Measurements from ENCODE around the gene NRAP. TPM values are rescaled to one million over a fixed set of nuclear protein-coding genes. Genes with fewer than 3 reads are reported as not detected.

NRAP gene
- total and polyA plus RNA-seq, 2 of the 4 experiments (the other 2 are of a cell fraction) = not detected

GRCh38 chr10:113555751-113556150 is 108.1 kb downstream of the NRAP start:
- H4K5ac ChIP-seq (ENCODE audit: low read depth, low read length) = no peak overlapping the region
- H2AK5ac ChIP-seq (ENCODE audit: low read depth, low read length) = no peak overlapping the region
- H3K14ac ChIP-seq (replicated peaks; ENCODE audit: low read depth, low read length) = no peak overlapping the region
- H3K4me2 ChIP-seq (ENCODE audit: low read depth, low read length) = no peak overlapping the region
- no peak overlapping the region for H3K4ac ChIP-seq (ENCODE audit: low read depth, low read length)
- intact Hi-C loops (cut with micrococcal nuclease) = no loop called here
- H4K91ac ChIP-seq (ENCODE audit: insufficient read depth, low read depth, low read length) = no peak overlapping the region
- H2AFZ ChIP-seq (replicated peaks; ENCODE audit: low read length, poor library complexity) = no peak overlapping the region
- no TSS peak for BruUV-seq (replicated peaks)
- H3K56ac ChIP-seq (ENCODE audit: extremely low read depth, insufficient read depth, low read length) = no peak overlapping the region
- TF ChIP-seq CEBPB (IDR thresholded peaks at IDR 0.05; ENCODE audit: low read depth, low read length) (no peak), CTCF (conservative IDR thresholded peaks at IDR 0.05; ENCODE audit: low read depth, low read length) (no peak), POLR2A (IDR thresholded peaks at IDR 0.05; ENCODE audit: low read depth, low read length) (no peak), ELK1 (IDR thresholded peaks at IDR 0.05; ENCODE audit: borderline replicate concordance, low read depth, low read length) (no peak)
- in situ Hi-C loops (cut with MboI; ENCODE audit: low sequenced_read_pairs) = no loop called here
- dilution Hi-C loops (cut with HindIII; ENCODE audit: low sequenced_read_pairs, unreplicated experiment) = no loop called here
- ChIA-PET CTCF (no interaction called here), POLR2A (ENCODE audit: unreplicated experiment) (no interaction called here)
- H4K8ac ChIP-seq (ENCODE audit: low read depth in 2 of 2, low read length in 2 of 2) = no peak overlapping the region
- no peak overlapping the region for H2BK20ac ChIP-seq (ENCODE audit: low read depth, low read length)
- no peaks in the 10 kb centered on the region for H3K4me1 ChIP-seq (ENCODE audit: control insufficient read depth, insufficient read depth, low read length)
- no peak overlapping the region for H2BK120ac ChIP-seq (ENCODE audit: low read depth, low read length)
- H3K9ac ChIP-seq (ENCODE audit: low read depth, low read length) = no peak overlapping the region
- ATAC-seq (ENCODE audit: low read depth) (no peak), DNase-seq (no peak)
- peaks cover 6% of the 10 kb centered on the region; the same call in 1 of the 2 replicates for H3K27me3 ChIP-seq (ENCODE audit: control insufficient read depth, insufficient read depth, low read length)
- no peak overlapping the region for H3K23ac ChIP-seq (ENCODE audit: low read depth, low read length)
- no peak overlapping the region for H2AK9ac ChIP-seq (replicated peaks; ENCODE audit: low read depth, low read length, poor library complexity)
- H2BK5ac ChIP-seq (ENCODE audit: low read depth, low read length, poor library complexity, severe bottlenecking) = no peak overlapping the region
- no peak overlapping the region for H3K27ac ChIP-seq (ENCODE audit: insufficient read depth, low read length)
- H2BK15ac ChIP-seq (ENCODE audit: low read depth, low read length) = no peak overlapping the region
- WGBS, 2 experiments (ENCODE audit: extremely low coverage in 2 of 2, insufficient read length in 1 of 2) = no CpG with 5 or more reads among the region's 1 CpG
- no peaks in the 10 kb centered on the region for H3K9me1 ChIP-seq (ENCODE audit: insufficient read depth, low read length)
- no peak overlapping the region for H3K4me3 ChIP-seq (ENCODE audit: insufficient read depth, low read depth, low read length)
- no peaks in the 10 kb centered on the region for H3K9me3 ChIP-seq (ENCODE audit: control insufficient read depth, insufficient read depth, low read length)
- no peaks in the 10 kb centered on the region for H3K79me1 ChIP-seq (ENCODE audit: low read depth in 1 of 2, low read length in 2 of 2)
- no peaks in the 10 kb centered on the region for H3K36me3 ChIP-seq (ENCODE audit: control insufficient read depth, insufficient read depth, low read length)
- no peaks in the 10 kb centered on the region for H4K20me1 ChIP-seq (ENCODE audit: insufficient read depth, low read length)
- no peak overlapping the region for H3K18ac ChIP-seq (ENCODE audit: low read depth, low read length)
